ENCODE measurements around the gene RAB11FIP2. TPM values are rescaled to one million over a fixed set of nuclear protein-coding genes. Genes with fewer than 3 reads are reported as not detected.

The RAB11FIP2 gene
- total and polyA plus RNA-seq, 2 experiments from 2014 or later = 9.8 to 18.4 TPM

DNA sequence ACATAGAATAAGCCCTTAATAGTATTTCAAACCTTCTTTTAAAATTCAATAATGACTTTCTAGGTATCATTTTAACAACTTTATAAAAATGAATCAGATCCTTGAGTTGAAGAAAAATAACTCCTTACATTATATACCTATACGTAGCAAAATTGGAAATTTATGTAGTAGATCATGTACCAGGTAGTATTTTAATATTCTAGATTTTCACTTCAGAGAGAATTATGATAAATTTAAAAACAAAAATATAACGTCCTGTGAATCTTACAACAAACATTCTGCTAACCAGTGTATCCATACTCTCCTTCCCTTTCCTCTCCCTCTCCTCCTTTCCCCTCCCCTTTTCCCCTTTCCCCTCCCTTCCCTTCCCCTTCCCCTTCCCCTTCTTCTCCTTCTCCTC, 6.1 kb upstream of the RAB11FIP2 start:
- Histone ChIP-seq H3K27me3 (no peaks in the 10 kb centered on the region), H3K4me1 (ENCODE audit: low read depth) (no peaks in the 10 kb centered on the region), H3K9me3 (ENCODE audit: low read depth) (no peaks in the 10 kb centered on the region), H3K27ac (no peak overlapping the region), H3K4me3 (no peak overlapping the region), H3K36me3 (no peaks in the 10 kb centered on the region)
- DNase-seq (ENCODE audit: low read depth in 1 of 2, low spot score in 1 of 2) = no peak
- TF ChIP-seq, protein P1, sequence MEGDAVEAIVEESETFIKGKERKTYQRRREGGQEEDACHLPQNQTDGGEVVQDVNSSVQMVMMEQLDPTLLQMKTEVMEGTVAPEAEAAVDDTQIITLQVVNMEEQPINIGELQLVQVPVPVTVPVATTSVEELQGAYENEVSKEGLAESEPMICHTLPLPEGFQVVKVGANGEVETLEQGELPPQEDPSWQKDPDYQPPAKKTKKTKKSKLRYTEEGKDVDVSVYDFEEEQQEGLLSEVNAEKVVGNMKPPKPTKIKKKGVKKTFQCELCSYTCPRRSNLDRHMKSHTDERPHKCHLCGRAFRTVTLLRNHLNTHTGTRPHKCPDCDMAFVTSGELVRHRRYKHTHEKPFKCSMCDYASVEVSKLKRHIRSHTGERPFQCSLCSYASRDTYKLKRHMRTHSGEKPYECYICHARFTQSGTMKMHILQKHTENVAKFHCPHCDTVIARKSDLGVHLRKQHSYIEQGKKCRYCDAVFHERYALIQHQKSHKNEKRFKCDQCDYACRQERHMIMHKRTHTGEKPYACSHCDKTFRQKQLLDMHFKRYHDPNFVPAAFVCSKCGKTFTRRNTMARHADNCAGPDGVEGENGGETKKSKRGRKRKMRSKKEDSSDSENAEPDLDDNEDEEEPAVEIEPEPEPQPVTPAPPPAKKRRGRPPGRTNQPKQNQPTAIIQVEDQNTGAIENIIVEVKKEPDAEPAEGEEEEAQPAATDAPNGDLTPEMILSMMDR (IDR thresholded peaks at IDR 0.05; ENCODE audit: low read depth, low read length) = no peak

DNA sequence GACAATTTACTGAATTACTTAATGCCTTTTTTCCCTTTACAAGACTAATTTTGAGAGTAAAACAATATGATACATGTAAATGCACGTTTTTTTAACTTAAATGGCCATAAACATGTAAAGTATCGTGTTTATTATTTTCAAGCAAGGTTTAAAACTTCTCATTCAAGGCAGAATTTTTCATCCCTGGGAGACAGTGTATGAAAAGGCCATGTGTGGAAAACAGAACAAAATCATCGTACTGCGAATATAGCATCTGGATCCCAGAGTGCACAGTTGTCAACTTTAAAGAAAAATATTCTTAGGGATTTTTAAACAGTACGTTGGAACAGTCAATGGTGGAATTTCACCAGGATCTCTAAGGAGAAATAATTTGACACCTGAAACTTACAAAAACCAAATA, 1.1 kb upstream of the RAB11FIP2 start:
- Histone ChIP-seq H3K4me1 (ENCODE audit: low read depth) (peaks cover 17% of the 10 kb centered on the region), H3K36me3 (no peaks in the 10 kb centered on the region), H3K4me3 (no peak overlapping the region), H3K27ac (peak overlapping the region; percentile 98), H3K9me3 (ENCODE audit: low read depth) (no peaks in the 10 kb centered on the region), H3K27me3 (no peaks in the 10 kb centered on the region)
- TF ChIP-seq, protein P1 (IDR thresholded peaks at IDR 0.05; ENCODE audit: low read depth, low read length) = no peak
- no peak for DNase-seq (ENCODE audit: low read depth in 1 of 2, low spot score in 1 of 2)

DNA sequence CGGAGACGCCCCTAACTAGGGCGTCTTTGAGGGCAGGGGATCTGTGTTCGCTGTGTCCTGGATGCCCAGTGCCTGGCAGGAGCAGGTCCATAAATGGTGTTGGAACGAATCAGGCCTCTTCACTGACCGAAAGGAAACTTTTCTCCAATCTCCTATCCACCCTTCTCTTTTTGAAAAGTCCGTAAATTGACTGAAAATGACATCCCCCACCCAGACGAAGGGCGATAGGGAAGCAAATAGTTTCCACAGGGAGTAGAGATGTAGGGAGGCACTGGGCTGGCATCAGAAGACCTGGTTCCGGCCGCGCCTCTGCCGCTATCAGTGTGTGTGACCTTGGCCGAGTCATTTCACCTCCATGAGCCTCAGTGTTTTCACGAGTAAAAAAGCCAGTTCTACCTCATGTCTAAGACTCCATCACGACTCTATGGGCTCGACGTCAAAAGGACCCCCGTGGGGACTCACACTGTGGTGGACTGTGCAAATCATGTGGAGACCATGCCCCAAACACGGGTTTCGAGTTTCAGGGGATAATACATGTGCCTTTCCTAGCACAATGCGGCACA, 497 bp upstream of the RAB11FIP2 start:
- no peak for DNase-seq (ENCODE audit: low read depth in 1 of 2, low spot score in 1 of 2)
- H3K9me3 ChIP-seq (ENCODE audit: low read depth) = no peaks in the 10 kb centered on the region
- peak overlapping the region; percentile 98 for H3K27ac ChIP-seq

DNA sequence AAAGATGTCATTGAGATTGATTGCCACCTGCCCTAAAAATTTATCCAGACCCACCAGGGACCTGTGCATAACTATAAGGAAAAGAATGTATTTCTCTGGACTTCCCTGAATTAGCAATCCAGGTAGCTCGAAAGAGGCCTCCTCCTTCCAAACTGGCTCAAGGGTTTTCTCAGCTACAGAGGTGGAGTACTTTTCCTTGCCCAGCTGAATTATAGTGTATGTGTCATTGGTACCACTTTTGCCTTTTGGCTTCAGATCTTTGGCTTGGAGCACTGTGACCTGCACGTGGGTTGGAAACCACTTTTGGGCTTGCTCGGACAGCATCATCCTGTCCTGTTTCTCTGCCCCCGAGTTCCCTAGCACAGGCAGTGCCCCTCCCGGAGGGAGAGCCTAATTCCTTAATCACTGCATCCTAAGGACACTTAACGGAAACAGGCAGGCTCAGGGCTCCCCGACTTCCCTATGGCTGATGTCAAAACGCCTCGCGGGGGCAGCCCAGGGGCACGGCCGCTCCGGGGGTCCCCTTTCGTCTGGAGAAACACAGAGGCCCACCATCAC, 825 bp downstream of the RAB11FIP2 start:
- TF ChIP-seq, protein P1 (IDR thresholded peaks at IDR 0.05; ENCODE audit: low read depth, low read length) = no peak
- H3K27ac ChIP-seq = peak overlapping the region; percentile 98
- H3K4me1 ChIP-seq (ENCODE audit: low read depth) = peaks cover 17% of the 10 kb centered on the region
- H3K36me3 ChIP-seq = no peaks in the 10 kb centered on the region
- no peaks in the 10 kb centered on the region for H3K9me3 ChIP-seq (ENCODE audit: low read depth)
- peak; percentile 30 to 47 for DNase-seq (ENCODE audit: low read depth in 1 of 2, low spot score in 1 of 2)
- H3K4me3 ChIP-seq = peak overlapping the region; percentile 90
- H3K27me3 ChIP-seq = no peaks in the 10 kb centered on the region

More for the DNA sequence above, 497 bp upstream of the RAB11FIP2 start:
- TF ChIP-seq, protein P1 (IDR thresholded peaks at IDR 0.05; ENCODE audit: low read depth, low read length) = no peak
- Histone ChIP-seq H3K36me3 (no peaks in the 10 kb centered on the region), H3K4me1 (ENCODE audit: low read depth) (peaks cover 17% of the 10 kb centered on the region), H3K27me3 (no peaks in the 10 kb centered on the region), H3K4me3 (peak overlapping the region; percentile 90)

DNA sequence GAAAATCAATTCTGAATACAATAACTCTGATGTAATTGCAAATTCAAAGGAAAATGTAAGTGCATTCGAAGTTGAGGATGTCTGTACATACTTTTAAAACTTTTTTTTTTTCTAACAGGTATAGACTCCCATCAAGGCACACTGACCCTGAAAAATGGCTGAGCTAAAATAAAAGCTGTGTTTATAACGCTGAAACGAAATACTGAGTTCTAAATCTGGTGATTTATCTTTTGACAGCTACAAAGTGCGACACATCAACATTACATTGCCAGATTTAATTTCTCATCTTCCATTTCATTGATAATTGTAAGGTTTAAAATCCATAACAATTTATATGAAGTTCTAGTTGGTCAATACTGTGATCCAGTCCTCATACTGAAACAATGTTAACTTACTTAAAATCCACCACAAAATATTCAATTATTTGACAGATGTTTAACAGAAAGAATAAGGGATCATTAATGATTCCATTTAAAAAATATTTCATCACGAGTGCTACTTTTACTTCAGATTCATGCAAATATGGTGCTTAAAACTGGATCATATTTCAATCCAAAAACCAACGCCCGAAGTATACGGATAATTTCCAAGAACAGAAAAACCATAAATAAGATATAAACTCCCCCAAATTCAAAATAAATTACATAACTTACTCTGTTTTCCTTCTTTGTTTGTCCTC, 1.4 kb downstream of the RAB11FIP2 start:
- no peaks in the 10 kb centered on the region for H3K36me3 ChIP-seq
- peaks cover 17% of the 10 kb centered on the region for H3K4me1 ChIP-seq (ENCODE audit: low read depth)
- no peaks in the 10 kb centered on the region for H3K27me3 ChIP-seq
- no peaks in the 10 kb centered on the region for H3K9me3 ChIP-seq (ENCODE audit: low read depth)
- DNase-seq (ENCODE audit: low read depth in 1 of 2, low spot score in 1 of 2) = no peak
- peak overlapping the region; percentile 98 for H3K27ac ChIP-seq
- TF ChIP-seq, protein P1 (IDR thresholded peaks at IDR 0.05; ENCODE audit: low read depth, low read length) = no peak
- H3K4me3 ChIP-seq = peak overlapping the region; percentile 90

Measured in cardiac muscle cell (in vitro differentiated cells and primary cell).